Gastrocnemius medialis (tissue), 4 donors: ENCODE data around the gene ZDHHC14.

ENCODE experiments used
- CTCF ChIP-seq, 5 experiments: fragments of 450-650 bp in 3 of 5; fragments of 200-600 bp in 2 of 5; sonication (generic) in 2 of 5; IDR thresholded peaks in 4 of 5; conservative IDR thresholded peaks in 1 of 5; 1 replicate in 4 of 5; 2 replicates in 1 of 5; pipeline ENCODE4 v1.5.1; 2016 to 2019; ENCODE audit warnings: antibody characterized with exemption in 5 of 5, mild to moderate bottlenecking in 3 of 5, moderate library complexity in 3 of 5
- POLR2A ChIP-seq, 2 donors: fragments of 450-650 bp; IDR thresholded peaks; one replicate each; pipeline ENCODE4 v1.6.1; 2017; ENCODE audit warnings: antibody characterized with exemption in 2 of 2, mild to moderate bottlenecking in 2 of 2, moderate library complexity in 2 of 2

GRCh38 chr6:157335829-157336228 lies 45.2 kb upstream of the ZDHHC14 start:
- TF ChIP-seq CTCF (IDR thresholded peaks at IDR 0.05 in 4 of 5, conservative IDR thresholded peaks at IDR 0.05 in 1 of 5) (no peak), POLR2A (IDR thresholded peaks at IDR 0.05) (no peak)
